Astrocyte (in vitro differentiated cells and primary cell): ENCODE results near the gene RAPGEF5. TPM values are rescaled to one million over a fixed set of nuclear protein-coding genes. Genes with fewer than 3 reads are reported as not detected.

Source experiments
- DNase-seq: peaks from one replicate; pipeline ENCODE4 v3.0.0-alpha.2; 2010; ENCODE audit warnings: low read depth
- FAIRE-seq: peaks from 2 replicates; lab custom pipeline; 2011; peaks lifted over from hg19 to GRCh38; lab: Jason Lieb, UNC
- H2AFZ ChIP-seq: 2 replicates; pipeline ENCODE4 v1.6.0; 2012; ENCODE audit warnings: low read depth, low read length, inconsistent platforms
- H3K27ac ChIP-seq: 2 replicates; pipeline ENCODE4 v1.5.1; 2011; ENCODE audit warnings: low read depth, low read length, inconsistent platforms
- H3K27me3 ChIP-seq: 2 replicates; pipeline ENCODE4 v1.6.0; 2011; ENCODE audit warnings: low read length, inconsistent platforms; ENCODE audit not compliant: insufficient read depth
- H3K36me3 ChIP-seq: 2 replicates; pipeline ENCODE4 v1.5.1; 2011; ENCODE audit warnings: low read length, inconsistent platforms; ENCODE audit not compliant: insufficient read depth
- H3K4me1 ChIP-seq: 2 replicates; pipeline ENCODE4 v1.5.1; 2011; ENCODE audit warnings: low read length, inconsistent platforms; ENCODE audit not compliant: insufficient read depth
- H3K4me2 ChIP-seq: 2 replicates; pipeline ENCODE4 v1.6.0; 2012; ENCODE audit warnings: low read length, inconsistent platforms
- H3K4me3 ChIP-seq: 2 replicates; pipeline ENCODE4 v1.5.1; 2011; ENCODE audit warnings: low read depth, mild to moderate bottlenecking, low read length, inconsistent platforms; ENCODE audit not compliant: insufficient read depth
- H3K79me2 ChIP-seq: 2 replicates; pipeline ENCODE4 v1.6.0; 2012; ENCODE audit warnings: mild to moderate bottlenecking, low read length, inconsistent platforms; ENCODE audit not compliant: insufficient read depth
- H3K9ac ChIP-seq: 2 replicates; pipeline ENCODE4 v1.6.0; 2012; ENCODE audit warnings: mild to moderate bottlenecking, low read length, inconsistent platforms
- H3K9me3 ChIP-seq: 2 replicates; pipeline ENCODE4 v1.5.1; 2012; ENCODE audit warnings: low read depth, mild to moderate bottlenecking, low read length, inconsistent platforms; ENCODE audit not compliant: insufficient read depth
- H4K20me1 ChIP-seq: 2 replicates; pipeline ENCODE4 v1.6.0; 2012; ENCODE audit warnings: low read length, inconsistent platforms; ENCODE audit not compliant: insufficient read depth
- H3K27ac Mint-ChIP-seq: one replicate; pipeline ENCODE4 v1.8.0; 2021; ENCODE audit warnings: mild to moderate bottlenecking, mixed read lengths; ENCODE audit not compliant: unreplicated experiment
- H3K27me3 Mint-ChIP-seq: one replicate; pipeline ENCODE4 v1.8.0; 2021; ENCODE audit warnings: low read depth, mixed read lengths; ENCODE audit not compliant: unreplicated experiment
- H3K36me3 Mint-ChIP-seq: one replicate; pipeline ENCODE4 v1.8.0; 2021; ENCODE audit warnings: low read depth, mixed read lengths; ENCODE audit not compliant: unreplicated experiment
- H3K4me1 Mint-ChIP-seq: one replicate; pipeline ENCODE4 v1.8.0; 2021; ENCODE audit warnings: low read depth, mixed read lengths; ENCODE audit not compliant: unreplicated experiment
- H3K4me3 Mint-ChIP-seq: one replicate; pipeline ENCODE4 v1.8.0; 2021; ENCODE audit warnings: mild to moderate bottlenecking, moderate library complexity, mixed read lengths; ENCODE audit not compliant: unreplicated experiment
- H3K9me3 Mint-ChIP-seq: one replicate; pipeline ENCODE4 v1.8.0; 2021; ENCODE audit warnings: mild to moderate bottlenecking, mixed read lengths; ENCODE audit not compliant: unreplicated experiment
- CTCF ChIP-seq: IDR thresholded peaks from 2 replicates; pipeline ENCODE4 v1.5.1; 2011; ENCODE audit warnings: low read depth, mild to moderate bottlenecking, inconsistent platforms, low read length, moderate library complexity; ENCODE audit not compliant: insufficient read depth
- EZH2 ChIP-seq: IDR thresholded peaks from 2 replicates; pipeline ENCODE4 v1.6.1; 2012; ENCODE audit warnings: mild to moderate bottlenecking, low read length, inconsistent platforms; ENCODE audit not compliant: insufficient read depth
- total RNA-seq: library from RNA; stranded (reverse); gene quantifications from 2 replicates; pipeline ENCODE4 v1.2.1, GENCODE V29; 2021

Gene RAPGEF5
- total RNA-seq, 1 donor from 2014 or later, result 1.0 TPM

GRCh38 chr7:22331704-22332103 lies 25.2 kb downstream of the RAPGEF5 start:
- H3K27me3 Mint-ChIP-seq, result peaks cover 17% of the 10 kb centered on the region
- Histone ChIP-seq H3K4me3 (no peak overlapping the region), H3K4me1 (no peaks in the 10 kb centered on the region), H3K9ac (no peak overlapping the region), H3K79me2 (no peaks in the 10 kb centered on the region), H3K9me3 (no peaks in the 10 kb centered on the region), H4K20me1 (no peaks in the 10 kb centered on the region), H3K27ac (no peak overlapping the region), H2AFZ (no peak overlapping the region), H3K4me2 (no peak overlapping the region), H3K27me3 (no peaks in the 10 kb centered on the region), H3K36me3 (no peaks in the 10 kb centered on the region)
- DNase-seq (no peak), FAIRE-seq (no peak)
- H3K9me3 Mint-ChIP-seq, result no peaks in the 10 kb centered on the region
- H3K4me1 Mint-ChIP-seq, result no peaks in the 10 kb centered on the region
- no peak overlapping the region for H3K27ac Mint-ChIP-seq
- no peak for TF ChIP-seq CTCF
- no peak for TF ChIP-seq EZH2
- H3K4me3 Mint-ChIP-seq, result no peak overlapping the region
- H3K36me3 Mint-ChIP-seq, result no peaks in the 10 kb centered on the region

GRCh38 chr7:22330903-22331302 lies 26.1 kb downstream of the RAPGEF5 start:
- Mint-ChIP-seq H3K9me3 (no peaks in the 10 kb centered on the region), H3K4me1 (no peaks in the 10 kb centered on the region), H3K27ac (no peak overlapping the region), H3K4me3 (no peak overlapping the region), H3K36me3 (no peaks in the 10 kb centered on the region), H3K27me3 (peaks cover 17% of the 10 kb centered on the region)
- Histone ChIP-seq H3K4me3 (no peak overlapping the region), H3K27me3 (no peaks in the 10 kb centered on the region), H2AFZ (no peak overlapping the region), H3K36me3 (no peaks in the 10 kb centered on the region), H3K79me2 (no peaks in the 10 kb centered on the region), H3K9ac (no peak overlapping the region), H3K4me2 (no peak overlapping the region), H3K4me1 (no peaks in the 10 kb centered on the region), H3K9me3 (no peaks in the 10 kb centered on the region), H3K27ac (no peak overlapping the region), H4K20me1 (no peaks in the 10 kb centered on the region)
- no peak for DNase-seq
- FAIRE-seq, result no peak
- TF ChIP-seq EZH2 (no peak), CTCF (no peak)

GRCh38 chr7:22329816-22330524 lies 27.0 kb downstream of the RAPGEF5 start:
- H3K4me3 Mint-ChIP-seq, result no peak overlapping the region
- no peak overlapping the region for H3K4me3 ChIP-seq
- H3K27ac ChIP-seq, result no peak overlapping the region
- H3K9me3 ChIP-seq, result no peaks in the 10 kb centered on the region
- no peaks in the 10 kb centered on the region for H3K4me1 ChIP-seq
- H3K36me3 ChIP-seq, result no peaks in the 10 kb centered on the region
- H3K36me3 Mint-ChIP-seq, result no peaks in the 10 kb centered on the region
- no peaks in the 10 kb centered on the region for H3K9me3 Mint-ChIP-seq
- no peak overlapping the region for H3K27ac Mint-ChIP-seq
- FAIRE-seq, result no peak
- no peak overlapping the region for H2AFZ ChIP-seq
- no peak overlapping the region for H3K9ac ChIP-seq
- TF ChIP-seq EZH2 (no peak), CTCF (no peak)
- H3K27me3 Mint-ChIP-seq, result peaks cover 21% of the 10 kb centered on the region
- H3K4me1 Mint-ChIP-seq, result no peaks in the 10 kb centered on the region
- H3K4me2 ChIP-seq, result no peak overlapping the region
- no peak for DNase-seq
- no peaks in the 10 kb centered on the region for H3K27me3 ChIP-seq
- no peaks in the 10 kb centered on the region for H4K20me1 ChIP-seq
- H3K79me2 ChIP-seq, result no peaks in the 10 kb centered on the region
